GM18873 (cell line): ENCODE data around the gene SCYL2.
"Not testable (repeated sequence)": the region's sequence is repeated elsewhere in the genome, so short reads cannot be mapped to it uniquely, and the experiment has no call there.

Experiments
- ATAC-seq: cut with Tn5 transposase; IDR thresholded peaks from one replicate; pipeline ENCODE4 v1.9.1; 2021; ENCODE audit warnings: mild to moderate bottlenecking, moderate library complexity, moderate number of reproducible peaks; ENCODE audit not compliant: unreplicated experiment, low FRiP score

The SCYL2 gene

DNA sequence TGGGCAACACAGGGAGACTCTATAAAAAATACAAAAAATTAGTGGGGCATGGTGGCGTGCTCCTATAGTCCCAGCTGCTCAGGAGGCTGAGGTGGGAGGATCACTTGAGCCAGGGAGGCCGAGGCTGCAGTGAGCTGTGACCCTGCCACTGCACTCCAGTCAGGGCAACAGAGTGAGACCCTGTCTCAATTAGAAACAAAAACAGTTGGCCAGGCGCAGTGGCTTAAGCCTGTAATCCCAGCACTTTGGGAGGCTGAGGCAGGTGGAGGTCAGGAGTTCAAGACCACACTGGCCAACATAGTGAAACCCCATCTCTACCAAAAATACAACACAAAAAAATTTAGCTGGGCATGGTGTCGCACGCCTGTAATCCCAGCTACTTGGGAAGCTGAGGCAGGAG is 1.9 kb upstream of the SCYL2 start:
- ATAC-seq, result not testable (repeated sequence)

- peak; percentile 12 for ATAC-seq
Measured at GRCh38 chr12:100265732-100266584, 1.0 kb upstream of the SCYL2 start.

GRCh38 chr12:100266585-100266834 is 467 bp upstream of the SCYL2 start:
- peak; percentile 83 for ATAC-seq

GRCh38 chr12:100267603-100268281 is 765 bp downstream of the SCYL2 start:
- ATAC-seq, result peak; percentile 10

DNA sequence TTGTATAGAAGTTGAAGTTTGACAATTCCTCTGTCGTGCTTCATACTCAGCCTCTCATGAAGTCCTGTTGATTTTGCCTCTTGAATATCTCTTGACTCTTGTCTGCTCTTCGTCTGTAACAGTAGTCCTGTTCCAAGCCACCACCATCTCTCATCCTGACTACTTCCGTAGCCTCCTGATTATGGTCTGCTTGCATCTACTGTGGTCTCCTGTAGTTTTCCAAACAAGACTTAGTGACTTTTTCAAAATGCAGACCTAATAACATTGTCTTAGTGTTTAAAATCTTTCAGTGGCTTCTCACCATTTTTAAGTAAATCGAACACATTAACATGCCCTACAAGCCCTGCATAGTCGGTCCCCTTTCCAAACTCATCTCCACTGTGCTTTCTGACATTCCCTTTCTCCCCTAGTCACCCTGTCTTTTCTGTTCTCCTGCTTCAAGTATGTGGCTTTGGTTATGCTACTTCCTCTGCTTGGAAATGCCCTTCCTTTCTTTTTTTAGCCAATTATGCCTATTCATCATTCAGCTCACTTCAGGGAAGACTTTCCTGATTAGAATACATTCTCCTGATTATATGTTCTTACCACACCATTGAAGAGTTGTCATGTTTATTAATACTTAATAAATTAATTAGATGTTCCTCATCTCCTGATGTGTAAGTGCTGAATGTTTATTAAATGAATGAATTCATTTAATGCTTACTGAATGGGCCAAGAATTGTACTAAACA is 2.0 kb downstream of the SCYL2 start:
- ATAC-seq, result no peak

GRCh38 chr12:100273782-100274181 is 6.8 kb downstream of the SCYL2 start:
- ATAC-seq, result no peak

GRCh38 chr12:100274291-100274690 is 7.3 kb downstream of the SCYL2 start:
- no peak for ATAC-seq

DNA sequence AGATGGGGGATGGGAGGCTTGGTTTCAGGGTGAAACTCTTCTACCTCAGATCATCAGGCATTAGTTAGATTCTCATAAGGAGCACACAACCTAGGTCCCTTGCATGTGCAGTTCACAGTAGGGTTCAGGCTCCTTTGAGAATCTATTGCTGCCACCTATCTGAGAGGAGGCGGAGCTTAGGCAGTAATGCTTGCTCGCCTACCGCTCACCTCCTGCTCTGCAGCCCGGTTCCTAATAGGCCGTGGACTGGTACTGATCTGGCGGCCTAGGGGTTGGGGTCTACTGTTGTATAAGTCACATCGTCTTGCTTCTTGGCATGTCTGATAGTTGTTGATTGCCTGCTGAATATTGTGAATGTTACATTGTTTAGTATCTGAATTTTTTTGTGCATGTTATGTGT is 12.2 kb downstream of the SCYL2 start:
- ATAC-seq, result no peak

GRCh38 chr12:100279607-100280244 is 12.7 kb downstream of the SCYL2 start:
- no peak for ATAC-seq

DNA sequence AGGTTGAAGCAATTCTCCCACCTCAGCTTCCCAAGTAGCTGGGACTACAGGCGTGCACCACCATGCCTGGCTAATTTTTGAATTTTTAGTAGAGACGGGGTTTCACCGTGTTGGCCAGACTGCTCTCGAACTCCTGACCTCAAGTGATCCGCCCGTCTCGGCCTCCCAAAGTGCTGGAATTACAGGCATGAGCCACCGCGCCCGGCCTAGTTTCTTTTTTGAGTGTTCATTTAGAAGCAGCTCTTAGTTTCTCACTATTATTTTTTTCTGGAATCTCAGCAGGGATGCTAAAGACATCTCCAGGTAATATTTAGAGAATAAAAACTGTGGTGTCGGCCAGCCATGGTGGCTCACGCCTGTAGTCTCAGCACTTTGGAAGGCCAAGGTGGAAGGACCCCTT is 17.6 kb downstream of the SCYL2 start:
- not testable (repeated sequence) for ATAC-seq

DNA sequence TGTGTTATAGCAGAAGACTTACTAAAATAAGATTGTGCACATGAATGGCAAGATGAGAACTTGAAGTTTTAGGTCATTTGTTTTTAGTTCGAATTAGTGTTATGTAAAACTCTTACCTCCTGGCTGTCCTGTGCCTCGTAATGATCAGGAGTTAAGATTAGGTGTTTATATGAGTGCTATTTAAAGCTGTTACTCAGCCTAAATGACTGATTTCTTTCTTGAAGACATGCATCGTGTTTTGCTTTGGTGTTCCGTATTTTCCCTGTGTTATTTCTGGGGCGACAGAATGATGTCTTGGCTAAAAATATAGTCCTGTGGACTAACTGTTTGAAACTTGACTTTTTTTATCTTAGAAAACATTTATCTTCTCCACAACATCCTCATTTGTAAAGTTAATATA is 22.1 kb downstream of the SCYL2 start:
- no peak for ATAC-seq

DNA sequence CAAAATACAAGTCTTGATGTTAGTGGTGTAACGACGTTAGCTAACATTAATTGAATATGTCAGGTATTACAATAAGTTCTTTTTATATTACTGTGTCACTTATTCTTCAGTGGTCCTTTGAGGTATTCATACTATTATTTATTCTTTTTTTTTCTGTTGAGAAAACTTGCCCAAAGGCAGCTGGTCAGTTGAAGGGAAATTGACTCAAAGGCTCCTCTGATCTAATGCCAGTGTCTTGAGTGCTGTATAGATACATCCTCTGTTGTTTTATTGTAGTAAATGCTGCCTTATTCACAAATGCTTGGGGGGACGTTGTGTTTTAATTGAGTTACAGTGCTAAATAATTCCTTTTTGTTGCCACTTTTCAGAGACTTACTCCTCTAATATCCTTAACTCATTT is 23.0 kb downstream of the SCYL2 start:
- no peak for ATAC-seq

DNA sequence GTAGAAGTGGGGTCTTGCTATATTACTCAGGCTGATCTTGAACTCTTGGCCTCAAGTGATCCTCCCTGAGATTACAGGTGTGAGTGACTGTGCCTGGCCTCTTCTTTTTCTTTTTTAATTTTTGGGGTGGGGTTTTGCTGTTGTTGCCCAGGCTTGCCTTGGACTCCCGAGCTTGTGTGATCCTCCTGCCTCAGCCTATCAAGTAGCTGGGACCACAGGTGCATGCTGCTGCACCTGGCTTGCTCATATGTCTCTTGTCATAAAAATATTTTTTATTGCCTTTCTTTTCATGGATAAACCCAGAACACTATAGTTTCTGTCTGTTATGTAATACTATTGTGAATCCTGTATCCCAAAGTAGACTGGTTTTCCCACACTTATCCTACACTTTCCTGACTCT is 26.0 kb downstream of the SCYL2 start:
- no peak for ATAC-seq

GRCh38 chr12:100294366-100294765 is 27.4 kb downstream of the SCYL2 start:
- ATAC-seq, result not testable (repeated sequence)

GRCh38 chr12:100295764-100296555 is 29.0 kb downstream of the SCYL2 start:
- ATAC-seq, result no peak

- no peak for ATAC-seq
Measured at GRCh38 chr12:100302081-100302480, 35.1 kb downstream of the SCYL2 start.

GRCh38 chr12:100303831-100304230 is 36.9 kb downstream of the SCYL2 start:
- ATAC-seq, result no peak

DNA sequence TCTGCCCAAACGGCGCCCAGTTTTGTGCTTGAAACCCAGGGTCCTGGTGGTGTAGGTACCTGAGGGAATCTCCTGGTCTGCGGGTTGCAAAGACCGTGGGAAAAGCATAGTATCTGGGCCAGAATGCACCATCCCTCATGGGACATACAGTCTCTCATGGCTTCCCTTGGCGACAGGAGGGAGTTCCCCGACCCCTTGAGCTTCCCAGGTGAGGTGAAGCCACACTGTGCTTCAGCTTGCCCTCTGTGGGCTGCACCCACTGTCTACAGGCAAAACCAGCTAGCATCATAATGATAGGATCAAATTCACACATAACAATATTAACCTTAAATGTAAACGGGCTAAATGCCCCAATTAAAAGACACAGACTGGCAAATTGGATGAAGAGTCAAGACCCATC is 37.4 kb downstream of the SCYL2 start:
- not testable (repeated sequence) for ATAC-seq

DNA sequence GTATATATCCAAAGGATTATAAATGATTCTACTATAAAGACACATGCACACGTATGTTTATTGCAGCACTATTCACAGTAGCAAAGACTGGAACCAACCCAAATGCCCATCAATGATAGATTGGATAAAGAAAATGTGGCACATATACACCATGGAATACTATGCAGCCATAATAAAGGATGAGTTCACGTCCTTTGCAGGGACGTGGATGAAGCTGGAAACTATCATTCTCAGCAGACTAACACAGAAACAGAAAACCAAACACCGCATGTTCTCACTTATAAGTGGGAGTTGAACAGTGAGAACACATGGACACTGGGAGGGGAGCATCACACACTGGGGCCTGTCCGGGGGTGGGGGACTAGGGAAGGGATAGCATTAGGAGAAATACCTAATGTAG is 41.2 kb downstream of the SCYL2 start:
- ATAC-seq, result not testable (repeated sequence)

GRCh38 chr12:100311317-100311716 is 44.3 kb downstream of the SCYL2 start:
- no peak for ATAC-seq
